ENCODE measurements around the gene FAM3A.

Gene FAM3A

GRCh38 chrX:154488336-154489075, 27.5 kb downstream of the FAM3A start:
- Mint-ChIP-seq H3K27me3 (ENCODE audit: low read depth, poor library complexity) (no peaks in the 10 kb centered on the region), H3K27ac (no peak overlapping the region), H3K9me3 (peaks cover 57% of the 10 kb centered on the region), H3K4me1 (peaks cover 17% of the 10 kb centered on the region), H3K36me3 (ENCODE audit: low read depth) (peaks cover 10% of the 10 kb centered on the region), H3K4me3 (no peak overlapping the region)
- TF ChIP-seq CTCF (IDR thresholded peaks at IDR 0.05) = no peak
- no peak for DNase-seq

GRCh38 chrX:154487518-154488290, 28.3 kb downstream of the FAM3A start:
- peaks cover 4% of the 10 kb centered on the region for H3K27me3 Mint-ChIP-seq (ENCODE audit: low read depth, poor library complexity)
- DNase-seq = no peak
- H3K4me3 Mint-ChIP-seq = peak overlapping the region; percentile 47
- TF ChIP-seq CTCF (IDR thresholded peaks at IDR 0.05) = no peak
- peaks cover 14% of the 10 kb centered on the region for H3K36me3 Mint-ChIP-seq (ENCODE audit: low read depth)
- peaks cover 56% of the 10 kb centered on the region for H3K9me3 Mint-ChIP-seq
- peaks cover 22% of the 10 kb centered on the region for H3K4me1 Mint-ChIP-seq
- no peak overlapping the region for H3K27ac Mint-ChIP-seq

- Mint-ChIP-seq H3K9me3 (peaks cover 63% of the 10 kb centered on the region), H3K4me1 (peaks cover 31% of the 10 kb centered on the region), H3K27ac (no peak within 1 kb of the TSS), H3K36me3 (ENCODE audit: low read depth) (peaks cover 14% of the 10 kb centered on the region), H3K4me3 (peak within 1 kb of the TSS; percentile 74), H3K27me3 (ENCODE audit: low read depth, poor library complexity) (peaks cover 7% of the 10 kb centered on the region)
- DNase-seq = peak; percentile 63
- TF ChIP-seq CTCF (IDR thresholded peaks at IDR 0.05) = no peak
Observed at GRCh38 chrX:154486396-154487207, 29.4 kb downstream of the FAM3A start, which contains the start of gene UBL4A. UBL4A (minus strand) TSS chrX:154486615; CDS start chrX:154486584, 31 bp downstream.

- H3K27me3 Mint-ChIP-seq (ENCODE audit: low read depth, poor library complexity) = peaks cover 7% of the 10 kb centered on the region
- H3K4me3 Mint-ChIP-seq = peak overlapping the region; percentile 54
- peaks cover 25% of the 10 kb centered on the region for H3K4me1 Mint-ChIP-seq
- TF ChIP-seq CTCF (IDR thresholded peaks at IDR 0.05) = no peak
- peaks cover 62% of the 10 kb centered on the region for H3K9me3 Mint-ChIP-seq
- peak; percentile 34 for DNase-seq
- peaks cover 14% of the 10 kb centered on the region for H3K36me3 Mint-ChIP-seq (ENCODE audit: low read depth)
- H3K27ac Mint-ChIP-seq = no peak overlapping the region
Observed at GRCh38 chrX:154486052-154486395, 30.0 kb downstream of the FAM3A start.

- no peak overlapping the region for H3K27ac Mint-ChIP-seq
- TF ChIP-seq CTCF (IDR thresholded peaks at IDR 0.05) = no peak
- H3K27me3 Mint-ChIP-seq (ENCODE audit: low read depth, poor library complexity) = peaks cover 7% of the 10 kb centered on the region
- peaks cover 14% of the 10 kb centered on the region for H3K36me3 Mint-ChIP-seq (ENCODE audit: low read depth)
- peaks cover 63% of the 10 kb centered on the region for H3K9me3 Mint-ChIP-seq
- H3K4me3 Mint-ChIP-seq = peak overlapping the region; percentile 74
- DNase-seq = no peak
- H3K4me1 Mint-ChIP-seq = peaks cover 23% of the 10 kb centered on the region
Observed at GRCh38 chrX:154485150-154486051, 30.6 kb downstream of the FAM3A start.
